GM12878 (cell line): Measurements from ENCODE around the gene RSPH1. TPM values are rescaled to one million over a fixed set of nuclear protein-coding genes. Genes with fewer than 3 reads are reported as not detected.
"Not testable (repeated sequence)": the region's sequence is repeated elsewhere in the genome, so short reads cannot be mapped to it uniquely, and the experiment has no call there.

ENCODE experiments used
- ATAC-seq: fragments of 200-7000 bp; cut with Tn5 transposase; 3 replicates; pipeline ENCODE4 v1.9.1; 2020; ENCODE audit warnings: mild to moderate bottlenecking, moderate library complexity
- BruUV-seq: library from RNA; stranded (reverse); fragments of 400-500 nt; replicated peaks from 2 replicates; lab custom pipeline; 2021; lab: Mats Ljungman, UMichigan
- CTCF ChIA-PET: fragments of 300-600 bp; sonication (Branson Sonifier 250); formaldehyde crosslinking; extraction: SDS; loops from one replicate; lab custom pipeline; 2021; ENCODE audit warnings: inconsistent platforms; lab: Yijun Ruan, JAX
- POLR2A ChIA-PET: fragments of 350-600 bp; formaldehyde crosslinking; extraction: SDS; loops from one replicate; lab custom pipeline; 2021; ENCODE audit warnings: inconsistent platforms; lab: Charles Lee
- RAD21 ChIA-PET: fragments of 300-600 bp; sonication (Branson Sonifier 250); formaldehyde crosslinking; loops from one replicate; lab custom pipeline; 2023; ENCODE audit warnings: antibody characterized with exemption; ENCODE audit not compliant: unreplicated experiment; lab: Charles Lee
- SMC1A ChIA-PET: fragments of 300-600 bp; sonication (Branson Sonifier 250); formaldehyde crosslinking; loops from one replicate; lab custom pipeline; 2023; ENCODE audit not compliant: unreplicated experiment, uncharacterized antibody; lab: Charles Lee
- DNase-seq: peaks from one replicate; pipeline ENCODE4 v3.0.0-alpha.2; 2011; ENCODE audit warnings: low read depth, low spot score
- FAIRE-seq: peaks from 3 replicates; lab custom pipeline; 2011; peaks lifted over from hg19 to GRCh38; lab: Jason Lieb, UNC
- H2AFZ ChIP-seq: 2 replicates; pipeline ENCODE4 v1.6.0; 2011; ENCODE audit warnings: low read depth, low read length, control low read depth; ENCODE audit not compliant: control insufficient read depth
- H3K27ac ChIP-seq: 2 replicates; pipeline ENCODE4 v1.5.1; 2011; ENCODE audit warnings: control low read depth; ENCODE audit not compliant: control insufficient read depth, insufficient read depth
- H3K27me3 ChIP-seq, 2 experiments: replicated peaks in 1 of 2; 2 replicates each; pipeline versions ENCODE4 v1.6.0 to v1.6.1; 2011; ENCODE audit warnings: low read length in 1 of 2; ENCODE audit not compliant: control insufficient read depth in 2 of 2, insufficient read depth in 2 of 2
- H3K36me3 ChIP-seq, 2 experiments: 2 replicates each; pipeline ENCODE4 v1.5.1; 2011; ENCODE audit warnings: low read length in 1 of 2; ENCODE audit not compliant: control insufficient read depth in 2 of 2, insufficient read depth in 2 of 2
- H3K4me1 ChIP-seq: 2 replicates; pipeline ENCODE4 v1.6.1; 2011; ENCODE audit warnings: mild to moderate bottlenecking, low read length, moderate library complexity, mixed read lengths; ENCODE audit not compliant: control insufficient read depth, insufficient read depth
- H3K4me2 ChIP-seq: 2 replicates; pipeline ENCODE4 v1.6.0; 2011; ENCODE audit warnings: control low read depth; ENCODE audit not compliant: control insufficient read depth, insufficient read depth
- H3K4me3 ChIP-seq: fragments of 200-600 bp; sonication (generic); 2 replicates; pipeline ENCODE4 v1.5.1; 2016
- H3K79me2 ChIP-seq: 2 replicates; pipeline ENCODE4 v1.6.0; 2011; ENCODE audit warnings: low read length; ENCODE audit not compliant: control insufficient read depth, insufficient read depth
- H3K9ac ChIP-seq: 2 replicates; pipeline ENCODE4 v1.8.0; 2011; ENCODE audit warnings: low read length, control low read depth, mixed read lengths; ENCODE audit not compliant: control insufficient read depth, insufficient read depth
- H3K9me3 ChIP-seq: replicated peaks from 3 replicates; pipeline ENCODE4 v1.5.1; 2011; ENCODE audit warnings: mild to moderate bottlenecking, low read length; ENCODE audit not compliant: control insufficient read depth, insufficient read depth
- H4K20me1 ChIP-seq: 2 replicates; pipeline ENCODE4 v1.6.0; 2011; ENCODE audit not compliant: control insufficient read depth, insufficient read depth
- BRCA1 ChIP-seq: IDR thresholded peaks from 2 replicates; pipeline ENCODE4 v1.6.1; 2011; ENCODE audit warnings: low read depth, low read length, improper control_type of control experiment
- DPF2 ChIP-seq: fragments of 450-650 bp; IDR thresholded peaks from 2 replicates; pipeline ENCODE4 v1.6.1; 2017; ENCODE audit warnings: mild to moderate bottlenecking
- ETV6 ChIP-seq, 2 experiments: fragments of 450-650 bp in 1 of 2; IDR thresholded peaks in 1 of 2; conservative IDR thresholded peaks in 1 of 2; 2 replicates each; pipeline ENCODE4 v1.6.1; 2014; ENCODE audit warnings: antibody characterized with exemption in 1 of 2, borderline replicate concordance in 1 of 2, low read depth in 1 of 2, mild to moderate bottlenecking in 1 of 2, moderate library complexity in 1 of 2
- EZH2 ChIP-seq: IDR thresholded peaks from 2 replicates; pipeline ENCODE4 v1.6.1; 2012; ENCODE audit warnings: low read depth, mild to moderate bottlenecking, control low read depth, inconsistent platforms, low read length, borderline replicate concordance; ENCODE audit not compliant: control insufficient read depth
- FOXM1 ChIP-seq: IDR thresholded peaks from 2 replicates; pipeline ENCODE4 v1.6.1; 2012; ENCODE audit warnings: low read depth, mild to moderate bottlenecking, inconsistent platforms, low read length, moderate library complexity
- KLF5 ChIP-seq: fragments of 450-650 bp; IDR thresholded peaks from 2 replicates; pipeline ENCODE4 v1.6.1; 2014; ENCODE audit warnings: mild to moderate bottlenecking; ENCODE audit not compliant: partially characterized antibody
- NR2F1 ChIP-seq: fragments of 450-650 bp; conservative IDR thresholded peaks from 2 replicates; pipeline ENCODE4 v1.6.1; 2017; ENCODE audit warnings: mild to moderate bottlenecking
- PAX5 ChIP-seq: IDR thresholded peaks from 2 replicates; pipeline ENCODE4 v1.6.1; 2011; ENCODE audit warnings: low read depth, low read length, borderline replicate concordance
- PAX8 ChIP-seq: fragments of 450-650 bp; IDR thresholded peaks from 2 replicates; pipeline ENCODE4 v1.6.1; 2017; ENCODE audit warnings: mild to moderate bottlenecking, moderate library complexity
- PKNOX1 ChIP-seq: fragments of 450-650 bp; IDR thresholded peaks from 2 replicates; pipeline ENCODE4 v1.6.1; 2016; ENCODE audit warnings: mild to moderate bottlenecking
- POLR2A ChIP-seq: IDR thresholded peaks from 2 replicates; pipeline ENCODE4 v1.6.1; 2011; ENCODE audit warnings: low read depth, mild to moderate bottlenecking, low read length
- POU2F2 ChIP-seq: IDR thresholded peaks from 3 replicates; pipeline ENCODE4 v1.6.1; 2011; ENCODE audit warnings: low read depth, mild to moderate bottlenecking, low read length, borderline replicate concordance
- SIN3A ChIP-seq: IDR thresholded peaks from 2 replicates; pipeline ENCODE4 v1.6.1; 2012; ENCODE audit warnings: low read depth, low read length, improper control_type of control experiment
- SMAD5 ChIP-seq: IDR thresholded peaks from 2 replicates; pipeline ENCODE4 v1.6.1; 2016; ENCODE audit warnings: antibody characterized with exemption, low read depth
- SMARCA5 ChIP-seq: fragments of 450-650 bp; IDR thresholded peaks from 2 replicates; pipeline ENCODE4 v1.6.1; 2017; ENCODE audit warnings: mild to moderate bottlenecking
- TARDBP ChIP-seq: IDR thresholded peaks from 2 replicates; pipeline ENCODE4 v1.6.1; 2016; ENCODE audit warnings: borderline replicate concordance
- ZBED1 ChIP-seq: IDR thresholded peaks from 2 replicates; pipeline ENCODE4 v1.6.1; 2016; ENCODE audit warnings: borderline replicate concordance
- ZSCAN29 ChIP-seq: fragments of 450-650 bp; IDR thresholded peaks from 2 replicates; pipeline ENCODE4 v1.6.1; 2017; ENCODE audit warnings: mild to moderate bottlenecking, moderate library complexity
- WGBS: methylation state at CpG from one replicate; pipeline ENCODE4 v1.1.6; 2016; ENCODE audit warnings: low lambda C conversion rate; ENCODE audit not compliant: insufficient replicate concordance, insufficient coverage; ENCODE audit errors: missing lambda C conversion rate; 5-methylcytosine and 5-hydroxymethylcytosine counted together
- in situ Hi-C: fragments of 300-500 bp; cut with MboI; formaldehyde crosslinking; loops from 9 replicates; pipeline ENCODE4 v1.14.3; 2018; ENCODE audit warnings: mixed read lengths
- intact Hi-C: fragments of 100-400 bp; cut with micrococcal nuclease; formaldehyde crosslinking; loops from one replicate; pipeline ENCODE4 v1.14.2; 2022; ENCODE audit not compliant: unreplicated experiment
- polyA plus RNA-seq, 11 experiments: library from polyadenylated mRNA; depleted of rRNA in 4 of 11; unstranded in 6 of 11; stranded (reverse) in 5 of 11; fragments of >200 nt; fragmentation: Nextera tagmentation in 4 of 11; fragmentation: Illumina TruSeq in 1 of 11; extraction: Ambion mirVana in 4 of 11; extraction: Trizol in 1 of 11; gene quantifications; 1 replicate in 1 of 11; 2 replicates in 10 of 11; pipeline versions ENCODE4 v1.2.1 to v1.2.3, GENCODE V29; 2011 to 2016; ENCODE audit warnings: inconsistent platforms in 2 of 11, missing spikeins in 2 of 11, low read depth in 1 of 11
- total RNA-seq, 4 experiments: library from RNA; depleted of rRNA in 3 of 4; stranded (reverse); fragments of >200 nt in 3 of 4; fragmentation: Illumina TruSeq in 1 of 4; extraction: Trizol in 1 of 4; gene quantifications; 2 replicates each; pipeline versions ENCODE4 v1.2.1 to v1.2.3, GENCODE V29; 2013 to 2021

Gene RSPH1
- total and polyA plus RNA-seq, 10 of the 15 experiments (the other 5 are each of a cell fraction or from before 2014, with no cell fraction given), result 0.11 to 1.4 (median 0.38) TPM

DNA sequence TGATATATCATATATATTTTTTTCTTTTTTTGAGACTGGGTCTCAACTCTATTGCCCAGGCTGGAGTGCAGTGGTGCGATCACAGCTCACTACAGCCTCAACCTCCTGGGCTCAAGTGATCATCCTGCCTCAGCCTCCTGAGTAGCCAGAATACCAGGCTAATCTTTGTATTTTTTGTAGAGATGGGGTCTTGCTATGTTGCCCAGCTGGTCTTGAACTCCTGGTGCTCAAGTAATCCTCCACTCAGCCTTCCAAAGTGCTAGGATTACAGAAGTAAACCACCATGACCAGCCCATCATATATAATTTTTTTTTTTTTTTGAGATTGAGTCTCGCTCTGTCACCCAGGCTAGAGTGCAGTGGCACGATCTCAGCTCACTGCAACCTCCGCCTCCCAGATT is 26.3 kb downstream of the RSPH1 start:
- ATAC-seq, H3K27ac ChIP-seq, H3K9me3 ChIP-seq, H4K20me1 ChIP-seq, H3K27me3 ChIP-seq, H3K9ac ChIP-seq, H3K36me3 ChIP-seq, DNase-seq, H3K79me2 ChIP-seq, H2AFZ ChIP-seq, FAIRE-seq, BruUV-seq, in situ Hi-C loops, H3K4me3 ChIP-seq: not testable (repeated sequence)
- intact Hi-C loops, result loop anchor here (10.0 kb wide), 1 partner anchor 235 kb away; no protein-coding TSS in a partner anchor
- RAD21 ChIA-PET, result interaction anchor here (0.6 to 7.2 kb wide), 6 partner anchors 8 to 66 kb away, joined by 4 to 146 read pairs (median 40); no protein-coding TSS in a partner anchor
- peak overlapping the region; percentile 17; the same call in 1 of the 2 replicates for H3K4me2 ChIP-seq
- peaks cover 56% of the 10 kb centered on the region for H3K4me1 ChIP-seq
- 93% methylated on average over 2 of the region's 4 CpGs for WGBS
- POLR2A ChIA-PET, result interaction anchor here (3.8 to 3.9 kb wide), 2 partner anchors 57 to 65 kb away, joined by 22 to 36 read pairs; no protein-coding TSS in a partner anchor
- TF ChIP-seq SMARCA5, result 0 out of 2 replicates have a peak, but pooled peaks have one; percentile 38
- CTCF ChIA-PET, result interaction anchor here (0.6 to 7.8 kb wide), 4 partner anchors 9 to 66 kb away, joined by 3 to 168 read pairs (median 16); no protein-coding TSS in a partner anchor
- SMC1A ChIA-PET, result interaction anchor here (0.7 to 12.0 kb wide), 6 partner anchors 8 to 159 kb away, joined by 3 to 268 read pairs (median 13); no protein-coding TSS in a partner anchor

DNA sequence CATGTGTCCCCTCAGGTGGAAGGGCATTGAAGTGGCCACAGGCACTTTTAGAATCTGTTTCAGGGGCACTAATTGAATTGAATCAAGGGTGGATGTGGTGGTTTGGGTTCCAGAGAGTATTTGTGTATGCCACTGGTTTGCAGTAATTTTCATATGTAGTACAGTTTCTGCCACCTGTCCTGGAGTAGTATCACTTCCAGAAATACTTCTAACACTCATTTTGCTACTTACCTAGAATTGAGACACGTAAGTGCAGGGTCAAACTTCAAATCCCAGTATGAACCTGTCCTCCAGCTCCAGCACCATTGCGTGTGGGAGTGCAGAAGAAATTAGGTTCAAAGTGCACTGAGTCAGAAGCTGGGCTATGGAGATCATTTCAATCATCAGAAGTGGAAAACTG is 26.8 kb downstream of the RSPH1 start:
- no peaks in the 10 kb centered on the region for H4K20me1 ChIP-seq
- H3K79me2 ChIP-seq, result no peaks in the 10 kb centered on the region
- WGBS, result 0% methylated on average over 2 of the region's 2 CpGs
- CTCF ChIA-PET, result interaction anchor here (0.6 to 7.8 kb wide), 6 partner anchors 9 to 66 kb away, joined by 3 to 168 read pairs (median 22); no protein-coding TSS in a partner anchor
- no TSS peak for BruUV-seq
- H3K9ac ChIP-seq, result no peak overlapping the region
- FAIRE-seq (peak; percentile 64), ATAC-seq (peak; percentile 59), DNase-seq (peak; percentile 77)
- no peak overlapping the region for H2AFZ ChIP-seq
- H3K36me3 ChIP-seq, result no peaks in the 10 kb centered on the region
- H3K4me1 ChIP-seq, result peaks cover 55% of the 10 kb centered on the region
- POLR2A ChIA-PET, result interaction anchor here (1.3 to 3.9 kb wide), 5 partner anchors 9 to 66 kb away, joined by 4 to 36 read pairs (median 16); partner anchors contain the start of gene SLC37A1
- in situ Hi-C loops (no loop called here), intact Hi-C loops (loop anchor here (10.0 kb wide), 1 partner anchor 234 kb away; no protein-coding TSS in a partner anchor)
- no peak overlapping the region for H3K27ac ChIP-seq
- peak overlapping the region; percentile 17 for H3K4me2 ChIP-seq
- no peak overlapping the region for H3K4me3 ChIP-seq
- H3K9me3 ChIP-seq, result no peaks in the 10 kb centered on the region
- SMC1A ChIA-PET, result interaction anchor here (0.7 to 12.0 kb wide), 14 partner anchors 8 to 159 kb away, joined by 3 to 268 read pairs (median 6); partner anchors contain the start of gene SLC37A1
- RAD21 ChIA-PET, result interaction anchor here (0.6 to 7.2 kb wide), 10 partner anchors 9 to 236 kb away, joined by 3 to 146 read pairs (median 14); partner anchors contain the start of gene SLC37A1
- H3K27me3 ChIP-seq, result no peaks in the 10 kb centered on the region
- TF ChIP-seq PAX8, result no peak
- no peak for TF ChIP-seq FOXM1
- TF ChIP-seq PAX5, result 0 out of 2 replicates have a peak, but pooled peaks have one; percentile 37
- TF ChIP-seq ETV6 (conservative IDR thresholded peaks at IDR 0.05 in 1 of 2, IDR thresholded peaks at IDR 0.05 in 1 of 2; ENCODE audit: borderline replicate concordance in 1 of 2, low read depth in 1 of 2), result peak in 1 of 2 experiments; percentile 70; a peak in 1 of 4 replicates
- TF ChIP-seq ZBED1, result no peak
- no peak for TF ChIP-seq ZSCAN29
- no peak for TF ChIP-seq BRCA1
- 0 out of 3 replicates have a peak, but pooled peaks have one; percentile 43 for TF ChIP-seq POU2F2
- 0 out of 2 replicates have a peak, but pooled peaks have one; percentile 3 for TF ChIP-seq PKNOX1
- TF ChIP-seq NR2F1, result peak; percentile 85
- no peak for TF ChIP-seq POLR2A
- TF ChIP-seq SIN3A, result no peak
- no peak for TF ChIP-seq TARDBP
- TF ChIP-seq EZH2, result no peak
- no peak for TF ChIP-seq SMAD5
- TF ChIP-seq DPF2, result peak; percentile 88
- TF ChIP-seq KLF5, result no peak
